H1 (cell line): ENCODE data around the gene EIF2S1. TPM values are rescaled to one million over a fixed set of nuclear protein-coding genes. Genes with fewer than 3 reads are reported as not detected.
A peak's percentile ranks its signal among the peaks of the same experiment; 100 is the strongest.

Experiments
- CTCF ChIA-PET: fragments of 300-600 bp; sonication (Branson Sonifier 250); formaldehyde crosslinking; loops from one replicate; lab custom pipeline; 2021; ENCODE audit not compliant: partially characterized antibody; lab: Charles Lee
- POLR2A ChIA-PET: fragments of 300-600 bp; sonication (Branson Sonifier 250); formaldehyde crosslinking; loops from one replicate; lab custom pipeline; 2021; ENCODE audit warnings: inconsistent platforms; ENCODE audit not compliant: partially characterized antibody; lab: Charles Lee
- DNase-seq, 2 experiments: peaks; one replicate each; pipeline versions ENCODE4 v3.0.0 to v3.0.0-alpha.2; 2010 to 2022; ENCODE audit warnings: low spot score in 2 of 2, low read depth in 1 of 2, mixed read lengths in 1 of 2
- FAIRE-seq: peaks from 2 replicates; lab custom pipeline; 2011; peaks lifted over from hg19 to GRCh38; lab: Jason Lieb, UNC
- H2AFZ ChIP-seq: 2 replicates; pipeline ENCODE4 v1.8.1; 2012; ENCODE audit warnings: low read length, inconsistent platforms
- H2AK5ac ChIP-seq: 2 replicates; pipeline ENCODE4 v1.6.1; 2013; ENCODE audit warnings: low read depth, low read length
- H2BK120ac ChIP-seq: replicated peaks from 2 replicates; pipeline ENCODE3; 2013; ENCODE audit warnings: low read depth, low read length, inconsistent platforms
- H2BK12ac ChIP-seq: 2 replicates; pipeline ENCODE4 v1.6.1; 2013; ENCODE audit warnings: low read depth, low read length
- H2BK15ac ChIP-seq: 2 replicates; pipeline ENCODE4 v1.6.1; 2013; ENCODE audit warnings: low read length
- H2BK20ac ChIP-seq: 2 replicates; pipeline ENCODE4 v1.6.1; 2013; ENCODE audit warnings: low read length
- H2BK5ac ChIP-seq: 2 replicates; pipeline ENCODE4 v1.6.1; 2013; ENCODE audit warnings: low read depth, low read length
- H3K14ac ChIP-seq: 2 replicates; pipeline ENCODE4 v1.6.1; 2013; ENCODE audit warnings: inconsistent platforms; ENCODE audit not compliant: insufficient read length
- H3K18ac ChIP-seq: 2 replicates; pipeline ENCODE4 v1.6.1; 2013; ENCODE audit warnings: low read length; ENCODE audit errors: extremely low read depth
- H3K23ac ChIP-seq: 2 replicates; pipeline ENCODE4 v1.6.1; 2013; ENCODE audit warnings: inconsistent platforms; ENCODE audit not compliant: insufficient read length
- H3K23me2 ChIP-seq: 2 replicates; pipeline ENCODE4 v1.6.1; 2013; ENCODE audit warnings: low read depth, low read length
- H3K27ac ChIP-seq: 2 replicates; pipeline ENCODE4 v1.6.1; 2011; ENCODE audit warnings: low read depth, low read length, inconsistent platforms
- H3K27me3 ChIP-seq, 4 experiments: replicated peaks in 1 of 4; 1 replicate in 1 of 4; 2 replicates in 3 of 4; pipeline versions ENCODE4 v1.6.1 to v1.8.1; 2011 to 2013; ENCODE audit warnings: low read length in 3 of 4, mild to moderate bottlenecking in 3 of 4, inconsistent platforms in 2 of 4, mixed read lengths in 2 of 4, moderate library complexity in 1 of 4; ENCODE audit not compliant: control insufficient read depth in 3 of 4, insufficient read depth in 3 of 4; ENCODE audit errors: extremely low read depth in 1 of 4
- H3K36me3 ChIP-seq, 4 experiments: 2 replicates each; pipeline versions ENCODE4 v1.6.1 to v1.8.1; 2011 to 2013; ENCODE audit warnings: mild to moderate bottlenecking in 4 of 4, low read length in 3 of 4, moderate library complexity in 2 of 4, control low read depth in 1 of 4, inconsistent platforms in 1 of 4; ENCODE audit not compliant: insufficient read depth in 4 of 4, control insufficient read depth in 2 of 4
- H3K4ac ChIP-seq: replicated peaks from 2 replicates; pipeline ENCODE3; 2013; ENCODE audit warnings: low read length, low read depth, mixed read lengths, inconsistent platforms; ENCODE audit not compliant: insufficient read length
- H3K4me1 ChIP-seq, 4 experiments: replicated peaks in 1 of 4; 1 replicate in 1 of 4; 2 replicates in 3 of 4; pipeline versions ENCODE4 v1.6.1 to v1.8.1; 2011 to 2013; ENCODE audit warnings: low read length in 3 of 4, inconsistent platforms in 2 of 4, mixed read lengths in 1 of 4; ENCODE audit not compliant: insufficient read depth in 4 of 4, control insufficient read depth in 3 of 4
- H3K4me2 ChIP-seq, 2 experiments: 2 replicates each; pipeline versions ENCODE4 v1.6.1 to v1.8.1; 2011 to 2013; ENCODE audit warnings: low read depth in 2 of 2, low read length in 2 of 2, control low read depth in 1 of 2, inconsistent platforms in 1 of 2, mild to moderate bottlenecking in 1 of 2; ENCODE audit not compliant: insufficient read depth in 1 of 2
- H3K4me3 ChIP-seq, 4 experiments: fragments of 200-600, 300-600 bp in 1 of 4; sonication (generic), shearing (Covaris generic), sonication (Bioruptor Twin) in 1 of 4; 2 replicates each; pipeline versions ENCODE4 v1.5.1 to v1.8.1; 2011 to 2016; ENCODE audit warnings: low read length in 4 of 4, low read depth in 3 of 4, control low read depth in 2 of 4, inconsistent platforms in 2 of 4, mild to moderate bottlenecking in 2 of 4, mixed read lengths in 1 of 4, moderate library complexity in 1 of 4; ENCODE audit not compliant: insufficient read depth in 2 of 4; ENCODE audit errors: extremely low read depth in 1 of 4
- H3K56ac ChIP-seq: replicated peaks from 2 replicates; pipeline ENCODE3; 2013; ENCODE audit warnings: low read depth, mild to moderate bottlenecking, mixed read lengths, low read length, inconsistent platforms; ENCODE audit not compliant: insufficient read length
- H3K79me1 ChIP-seq: 2 replicates; pipeline ENCODE4 v1.6.1; 2013; ENCODE audit warnings: low read depth, low read length, control low read depth
- H3K79me2 ChIP-seq, 2 experiments: 2 replicates each; pipeline versions ENCODE4 v1.6.1 to v1.8.1; 2012 to 2013; ENCODE audit warnings: low read length in 2 of 2, mild to moderate bottlenecking in 2 of 2, inconsistent platforms in 1 of 2; ENCODE audit not compliant: insufficient read depth in 2 of 2, control insufficient read depth in 1 of 2
- H3K9ac ChIP-seq, 4 experiments: replicated peaks in 1 of 4; 1 replicate in 1 of 4; 2 replicates in 3 of 4; pipeline versions ENCODE4 v1.6.1 to v1.8.1; 2011 to 2013; ENCODE audit warnings: low read depth in 3 of 4, low read length in 3 of 4, control low read depth in 2 of 4, mild to moderate bottlenecking in 2 of 4, moderate library complexity in 2 of 4, inconsistent platforms in 1 of 4; ENCODE audit errors: extremely low read depth in 1 of 4
- H3K9me3 ChIP-seq, 2 experiments: 2 replicates each; pipeline versions ENCODE4 v1.6.1 to v1.8.1; 2012 to 2013; ENCODE audit warnings: mild to moderate bottlenecking in 2 of 2, moderate library complexity in 2 of 2, control low read depth in 1 of 2, inconsistent platforms in 1 of 2, low read depth in 1 of 2, low read length in 1 of 2, mixed read lengths in 1 of 2; ENCODE audit not compliant: insufficient read depth in 2 of 2
- H4K20me1 ChIP-seq, 2 experiments: replicated peaks in 1 of 2; 2 replicates each; pipeline versions ENCODE3 to v1.8.1; 2011 to 2013; ENCODE audit warnings: inconsistent platforms in 2 of 2, low read length in 2 of 2, mild to moderate bottlenecking in 1 of 2; ENCODE audit not compliant: insufficient read depth in 2 of 2, control insufficient read depth in 1 of 2
- H4K5ac ChIP-seq: 2 replicates; pipeline ENCODE4 v1.6.1; 2013; ENCODE audit warnings: low read length, low read depth, mixed read lengths, inconsistent platforms; ENCODE audit not compliant: insufficient read length
- H4K8ac ChIP-seq: 2 replicates; pipeline ENCODE4 v1.8.0; 2013; ENCODE audit warnings: mild to moderate bottlenecking, moderate library complexity, low read length, inconsistent platforms; ENCODE audit not compliant: insufficient read depth; ENCODE audit errors: extremely low read depth
- H4K91ac ChIP-seq: replicated peaks from 2 replicates; pipeline ENCODE3; 2013; ENCODE audit warnings: low read length, mixed read lengths, inconsistent platforms; ENCODE audit not compliant: insufficient read length
- CTCF ChIP-seq, 3 experiments: IDR thresholded peaks; 1 replicate in 2 of 3; 2 replicates in 1 of 3; pipeline versions ENCODE4 v1.5.1 to v1.6.1; 2011; ENCODE audit warnings: low read length in 3 of 3, mild to moderate bottlenecking in 3 of 3, inconsistent platforms in 2 of 3, low read depth in 1 of 3, moderate library complexity in 1 of 3; ENCODE audit not compliant: insufficient read depth in 1 of 3; ENCODE audit errors: control extremely low read depth in 1 of 3
- EGR1 ChIP-seq: IDR thresholded peaks from 2 replicates; pipeline ENCODE4 v1.6.1; 2011; ENCODE audit warnings: low read depth, low read length, borderline replicate concordance
- EP300 ChIP-seq, 2 experiments: IDR thresholded peaks; 1 replicate in 1 of 2; 2 replicates in 1 of 2; pipeline ENCODE4 v1.6.1; 2011 to 2012; ENCODE audit warnings: low read depth in 2 of 2, low read length in 2 of 2, mild to moderate bottlenecking in 2 of 2, borderline replicate concordance in 1 of 2, inconsistent platforms in 1 of 2, moderate library complexity in 1 of 2
- PHF8 ChIP-seq: fragments of 200-600 bp; sonication (generic); conservative IDR thresholded peaks from 2 replicates; pipeline ENCODE4 v1.7.1; 2012; ENCODE audit warnings: low read depth, mild to moderate bottlenecking, inconsistent platforms, low read length, moderate library complexity
- SIX5 ChIP-seq: IDR thresholded peaks from 2 replicates; pipeline ENCODE4 v1.6.1; 2011; ENCODE audit warnings: mild to moderate bottlenecking, low read depth, low read length
- TAF7 ChIP-seq: optimal IDR thresholded peaks from 2 replicates; pipeline ENCODE3; 2011; ENCODE audit warnings: low read depth, mild to moderate bottlenecking, inconsistent platforms, low read length, moderate library complexity, borderline replicate concordance
- USF2 ChIP-seq: IDR thresholded peaks from 2 replicates; pipeline ENCODE4 v1.6.1; 2011; ENCODE audit warnings: low read length, improper control_type of control experiment
- YY1 ChIP-seq: IDR thresholded peaks from 2 replicates; pipeline ENCODE4 v1.6.1; 2011; ENCODE audit warnings: low read depth, mild to moderate bottlenecking, low read length
- WGBS, 2 experiments: shearing (Covaris generic) in 1 of 2; methylation state at CpG; one replicate each; pipeline versions ENCODE4 v1.1.6 to v1.1.7; 2013 to 2015; ENCODE audit warnings: low lambda C conversion rate in 2 of 2, mixed read lengths in 2 of 2, inconsistent platforms in 1 of 2, low coverage in 1 of 2, missing lambda C conversion rate in 1 of 2; ENCODE audit not compliant: insufficient replicate concordance in 2 of 2, insufficient coverage in 1 of 2, insufficient read length in 1 of 2; ENCODE audit errors: extremely low coverage in 1 of 2, missing lambda C conversion rate in 1 of 2; 5-methylcytosine and 5-hydroxymethylcytosine counted together
- polyA plus RNA-seq, 7 experiments: library from polyadenylated mRNA; depleted of rRNA in 3 of 7; stranded (reverse) in 5 of 7; unstranded in 2 of 7; fragments of >200 nt in 5 of 7; fragments of 200-250 nt in 2 of 7; gene quantifications; 1 replicate in 5 of 7; 2 replicates in 1 of 7; 4 replicates in 1 of 7; pipeline versions ENCODE4 v1.2.1 to v1.2.3, GENCODE V29; 2011 to 2013; ENCODE audit warnings: missing spikeins in 2 of 7, mixed read lengths in 2 of 7
- total RNA-seq: library from RNA; stranded (reverse); fragmentation: NEBNext Ultra II Directional; extraction: Animal tissue kit (Norgen Biotek cat#: 25700); gene quantifications from 2 replicates; pipeline ENCODE4 v1.2.1, GENCODE V29; 2021

EIF2S1 gene
- total and polyA plus RNA-seq, 2 of the 8 experiments (the other 6 are each of a cell fraction or from before 2014, with no cell fraction given) = 35.1 to 146 TPM

GRCh38 chr14:67426983-67427606 lies 67.0 kb downstream of the EIF2S1 start:
- Histone ChIP-seq H4K5ac (no peak overlapping the region), H2BK5ac (no peak overlapping the region), H2BK120ac (no peak overlapping the region), H3K4me1 (peaks cover 0 to 7% (median 2%) of the 10 kb centered on the region in 4 experiments; a peak in 3 of 7 replicates), H3K27ac (no peak overlapping the region), H3K14ac (no peak overlapping the region), H4K91ac (no peak overlapping the region), H2BK15ac (no peak overlapping the region), H4K8ac (peak overlapping the region; percentile 51; the same call in 1 of the 2 replicates), H3K79me2 (no peaks in the 10 kb centered on the region), H3K36me3 (no peaks in the 10 kb centered on the region), H3K23me2 (no peaks in the 10 kb centered on the region), H2BK12ac (no peak overlapping the region), H3K4me3 (peak overlapping the region in 1 of 4 experiments; percentile 20; a peak in 1 of 8 replicates), H3K4me2 (peak overlapping the region in 1 of 2 experiments; percentile 44; a peak in 2 of 4 replicates), H2BK20ac (no peak overlapping the region), H2AK5ac (no peak overlapping the region), H3K27me3 (no peaks in the 10 kb centered on the region), H2AFZ (peak overlapping the region; percentile 55), H3K56ac (no peak overlapping the region), H3K9me3 (no peaks in the 10 kb centered on the region), H3K9ac (no peak overlapping the region), H3K4ac (no peak overlapping the region), H4K20me1 (no peaks in the 10 kb centered on the region), H3K79me1 (no peaks in the 10 kb centered on the region), H3K18ac (no peak overlapping the region), H3K23ac (no peak overlapping the region)
- POLR2A ChIA-PET = interaction anchor here (0.8 to 2.1 kb wide), 6 partner anchors 9 to 144 kb away, joined by 3 to 7 read pairs (median 4); no protein-coding TSS in a partner anchor
- FAIRE-seq (peak; percentile 32), DNase-seq (peak; percentile 70 to 82)
- 38% methylated on average over 30 of the region's 30 CpGs; no CpG with 5 or more reads in 1 of the 2 experiments for WGBS, 2 experiments
- CTCF ChIA-PET = interaction anchor here (0.6 to 21.6 kb wide), 60 partner anchors 9 to 387 kb away, joined by 3 to 446 read pairs (median 7); partner anchors contain the start of genes ATP6V1D, EIF2S1, PIGH and PLEK2
- TF ChIP-seq TAF7 = no peak
- TF ChIP-seq EP300 (IDR thresholded peaks at IDR 0.05; ENCODE audit: borderline replicate concordance in 1 of 2, low read depth in 2 of 2, low read length in 2 of 2) = no peak
- peak; percentile 56 to 88 (median 87) for TF ChIP-seq CTCF (IDR thresholded peaks at IDR 0.05; ENCODE audit: control extremely low read depth in 1 of 3, insufficient read depth in 1 of 3, low read depth in 1 of 3, low read length in 3 of 3)
- peak; percentile 22; the same call in 1 of the 2 replicates for TF ChIP-seq YY1
- TF ChIP-seq USF2 = no peak
- no peak for TF ChIP-seq SIX5
- TF ChIP-seq PHF8 = no peak
- TF ChIP-seq EGR1 = no peak
